Trophoblast cell (in vitro differentiated cells and primary cell): Measurements from ENCODE around the gene SDCBP2.

Experiments
- DNase-seq, 2 donors: peaks; one replicate each; pipeline ENCODE4 v3.0.0-alpha.2; 2016
- H2AFZ ChIP-seq: 2 replicates; pipeline ENCODE4 v1.6.1; 2013; ENCODE audit warnings: low read length, moderate library complexity, mild to moderate bottlenecking; ENCODE audit not compliant: insufficient read depth, poor library complexity
- H2AK5ac ChIP-seq: 2 replicates; pipeline ENCODE4 v1.6.1; 2013; ENCODE audit warnings: mild to moderate bottlenecking, low read length
- H2BK120ac ChIP-seq: 2 replicates; pipeline ENCODE4 v1.6.1; 2013; ENCODE audit warnings: low read length, mild to moderate bottlenecking, moderate library complexity; ENCODE audit not compliant: insufficient read depth, poor library complexity
- H2BK12ac ChIP-seq: 2 replicates; pipeline ENCODE4 v1.6.1; 2013; ENCODE audit warnings: mild to moderate bottlenecking, low read length, moderate library complexity
- H2BK5ac ChIP-seq: 2 replicates; pipeline ENCODE4 v1.6.1; 2013; ENCODE audit warnings: low read length, low read depth, moderate library complexity, mild to moderate bottlenecking; ENCODE audit not compliant: poor library complexity
- H3K14ac ChIP-seq: 2 replicates; pipeline ENCODE4 v1.6.1; 2013; ENCODE audit warnings: mild to moderate bottlenecking, low read length
- H3K18ac ChIP-seq: 2 replicates; pipeline ENCODE4 v1.6.1; 2013; ENCODE audit warnings: mild to moderate bottlenecking, low read length
- H3K23ac ChIP-seq: 2 replicates; pipeline ENCODE4 v1.6.1; 2013; ENCODE audit warnings: low read length
- H3K27ac ChIP-seq: 2 replicates; pipeline ENCODE4 v1.5.1; 2013; ENCODE audit warnings: low read depth, mild to moderate bottlenecking, inconsistent platforms, low read length, moderate library complexity
- H3K27me3 ChIP-seq: 2 replicates; pipeline ENCODE4 v1.6.1; 2013; ENCODE audit warnings: inconsistent platforms, mild to moderate bottlenecking, low read length, moderate library complexity; ENCODE audit not compliant: insufficient read depth
- H3K36me3 ChIP-seq, 2 experiments: 1 replicate in 1 of 2; 2 replicates in 1 of 2; pipeline ENCODE4 v1.6.1; 2013; ENCODE audit warnings: low read length in 2 of 2, mild to moderate bottlenecking in 2 of 2, moderate library complexity in 1 of 2; ENCODE audit not compliant: insufficient read depth in 2 of 2, control insufficient read depth in 1 of 2
- H3K4ac ChIP-seq: 2 replicates; pipeline ENCODE4 v1.6.1; 2013; ENCODE audit warnings: low read depth, mild to moderate bottlenecking, low read length, moderate library complexity
- H3K4me1 ChIP-seq, 2 experiments: 1 replicate in 1 of 2; 2 replicates in 1 of 2; pipeline ENCODE4 v1.6.1; 2013; ENCODE audit warnings: low read length in 2 of 2, mild to moderate bottlenecking in 2 of 2, moderate library complexity in 1 of 2; ENCODE audit not compliant: insufficient read depth in 2 of 2, control insufficient read depth in 1 of 2
- H3K4me2 ChIP-seq: 2 replicates; pipeline ENCODE4 v1.6.1; 2013; ENCODE audit warnings: inconsistent platforms, mild to moderate bottlenecking, low read length, moderate library complexity
- H3K4me3 ChIP-seq: 2 replicates; pipeline ENCODE4 v1.5.1; 2013; ENCODE audit warnings: mild to moderate bottlenecking, low read depth, low read length, inconsistent platforms
- H3K79me1 ChIP-seq: one replicate; pipeline ENCODE4 v1.6.1; 2013; ENCODE audit warnings: low read length
- H3K79me2 ChIP-seq: 2 replicates; pipeline ENCODE4 v1.6.1; 2013; ENCODE audit warnings: low read length, mild to moderate bottlenecking; ENCODE audit not compliant: control insufficient read depth, insufficient read depth, poor library complexity
- H3K9ac ChIP-seq: 2 replicates; pipeline ENCODE4 v1.6.1; 2013; ENCODE audit warnings: mild to moderate bottlenecking, low read length
- H3K9me3 ChIP-seq: 2 replicates; pipeline ENCODE4 v1.6.1; 2013; ENCODE audit warnings: low read depth, mild to moderate bottlenecking, control low read depth, inconsistent platforms, low read length; ENCODE audit not compliant: insufficient read depth
- H4K12ac ChIP-seq: 2 replicates; pipeline ENCODE4 v1.6.1; 2013; ENCODE audit warnings: low read depth, mild to moderate bottlenecking, low read length, moderate library complexity
- H4K8ac ChIP-seq: 2 replicates; pipeline ENCODE4 v1.6.1; 2013; ENCODE audit warnings: low read depth, mild to moderate bottlenecking, low read length, moderate library complexity
- H4K91ac ChIP-seq: one replicate; pipeline ENCODE4 v1.6.1; 2013; ENCODE audit warnings: low read depth, mild to moderate bottlenecking, low read length, moderate library complexity
- WGBS: extraction: QIAGEN DNeasy Blood & Tissue Kit; methylation state at CpG from one replicate; pipeline ENCODE4 v1.1.7; 2013; ENCODE audit warnings: missing lambda C conversion rate; ENCODE audit not compliant: insufficient read length, insufficient coverage; ENCODE audit errors: extremely low coverage; 5-methylcytosine and 5-hydroxymethylcytosine counted together

SDCBP2 gene

GRCh38 chr20:1327241-1327653 is 1.7 kb downstream of the SDCBP2 start:
- Histone ChIP-seq H4K8ac (no peak overlapping the region), H2AK5ac (no peak overlapping the region), H2BK12ac (no peak overlapping the region), H4K91ac (no peak overlapping the region), H3K27me3 (no peaks in the 10 kb centered on the region), H3K4me2 (no peak overlapping the region), H3K27ac (no peak overlapping the region), H3K79me1 (peaks cover 10% of the 10 kb centered on the region), H3K79me2 (peaks cover 7% of the 10 kb centered on the region), H2BK120ac (no peak overlapping the region), H4K12ac (no peak overlapping the region), H2AFZ (no peak overlapping the region), H3K23ac (no peak overlapping the region), H3K9ac (no peak overlapping the region), H3K14ac (no peak overlapping the region), H3K18ac (no peak overlapping the region), H3K4me1 (peaks cover 13 to 15% of the 10 kb centered on the region in 2 experiments), H3K9me3 (no peaks in the 10 kb centered on the region), H3K4ac (no peak overlapping the region), H3K4me3 (no peak overlapping the region), H3K36me3 (peaks cover 0 to 3% of the 10 kb centered on the region in 2 experiments), H2BK5ac (no peak overlapping the region)
- no peak for DNase-seq
- no CpG with 5 or more reads among the region's 8 CpGs for WGBS

GRCh38 chr20:1326031-1326930 is 2.7 kb downstream of the SDCBP2 start:
- peak overlapping the region; percentile 55 for H3K14ac ChIP-seq
- no CpG with 5 or more reads among the region's 10 CpGs for WGBS
- H3K79me1 ChIP-seq, result peaks cover 10% of the 10 kb centered on the region
- H4K12ac ChIP-seq, result peak overlapping the region; percentile 28
- H3K79me2 ChIP-seq, result peaks cover 7% of the 10 kb centered on the region
- H2AFZ ChIP-seq, result peak overlapping the region; percentile 23
- H3K4me3 ChIP-seq, result peak overlapping the region; percentile 79
- no peaks in the 10 kb centered on the region for H3K9me3 ChIP-seq
- peak overlapping the region; percentile 95 for H4K8ac ChIP-seq
- no peak for DNase-seq
- peak overlapping the region; percentile 88 for H3K18ac ChIP-seq
- H3K27ac ChIP-seq, result peak overlapping the region; percentile 87
- H3K36me3 ChIP-seq, result peaks cover 0 to 3% of the 10 kb centered on the region in 2 experiments
- H2AK5ac ChIP-seq, result peak overlapping the region; percentile 60
- no peak overlapping the region for H3K23ac ChIP-seq
- peak overlapping the region; percentile 25 for H3K9ac ChIP-seq
- H2BK12ac ChIP-seq, result peak overlapping the region; percentile 56
- H2BK5ac ChIP-seq, result peak overlapping the region; percentile 29
- peak overlapping the region; percentile 84 for H3K4ac ChIP-seq
- peak overlapping the region; percentile 82 for H2BK120ac ChIP-seq
- peak overlapping the region; percentile 78 for H3K4me2 ChIP-seq
- H3K4me1 ChIP-seq, result peaks cover 13 to 15% of the 10 kb centered on the region in 2 experiments
- H4K91ac ChIP-seq, result peak overlapping the region; percentile 72
- no peaks in the 10 kb centered on the region for H3K27me3 ChIP-seq

DNA sequence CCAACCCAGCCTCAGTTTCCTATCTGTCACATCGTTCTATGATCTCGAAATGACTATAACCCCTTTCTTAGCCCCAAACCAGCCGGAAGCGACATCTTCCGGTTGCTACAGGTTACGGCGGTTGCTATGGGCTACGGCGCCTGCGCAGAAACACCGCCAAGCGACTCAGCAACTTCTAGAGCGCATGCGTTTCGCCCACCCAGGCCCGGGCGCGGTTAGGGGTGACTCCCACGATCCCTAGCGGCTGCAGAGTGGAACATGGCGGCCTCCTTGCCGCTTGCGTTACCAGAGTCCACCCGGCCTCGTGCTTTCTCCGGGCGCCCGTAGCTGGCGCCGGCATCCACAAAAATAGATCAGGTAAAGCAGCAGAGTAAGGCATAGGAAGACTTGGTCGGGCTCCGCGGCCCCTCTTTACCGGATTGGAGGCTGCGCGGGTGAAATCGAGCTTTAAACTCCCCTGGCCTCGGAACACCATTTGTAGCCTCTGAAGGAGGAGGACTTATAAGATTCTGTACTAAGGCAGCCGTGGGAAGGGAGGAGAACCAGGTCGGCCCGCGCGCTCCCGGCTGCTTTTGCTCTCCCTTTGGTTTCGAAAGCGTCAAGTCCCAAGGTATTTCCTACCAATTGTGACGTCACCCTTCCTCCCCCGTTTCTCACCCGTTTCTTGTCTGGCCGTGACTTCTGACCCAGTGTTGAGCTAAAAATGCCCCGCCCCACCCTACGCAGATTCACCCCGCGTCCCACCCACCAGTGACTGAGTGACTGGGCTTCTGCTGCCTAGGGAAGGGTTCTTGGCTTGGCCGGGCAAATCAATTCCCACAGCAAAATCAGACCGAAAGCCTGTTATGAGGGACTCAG is 3.5 kb downstream of the SDCBP2 start:
- Histone ChIP-seq H3K4me1 (peaks cover 13 to 15% of the 10 kb centered on the region in 2 experiments), H3K9me3 (no peaks in the 10 kb centered on the region), H3K14ac (peak overlapping the region; percentile 89), H3K4me3 (peak overlapping the region; percentile 79), H2BK12ac (peak overlapping the region; percentile 56), H3K9ac (peak overlapping the region; percentile 96), H4K12ac (peak overlapping the region; percentile 79), H2BK5ac (peak overlapping the region; percentile 93), H3K4me2 (peak overlapping the region; percentile 78), H3K36me3 (no peaks in the 10 kb centered on the region), H2AFZ (peak overlapping the region; percentile 80), H4K91ac (peak overlapping the region; percentile 96), H3K27ac (peak overlapping the region; percentile 87), H3K79me2 (peaks cover 7% of the 10 kb centered on the region), H3K27me3 (no peaks in the 10 kb centered on the region), H3K4ac (peak overlapping the region; percentile 84), H2BK120ac (peak overlapping the region; percentile 89), H3K23ac (no peak overlapping the region), H3K18ac (peak overlapping the region; percentile 88), H3K79me1 (peaks cover 10% of the 10 kb centered on the region), H2AK5ac (peak overlapping the region; percentile 60), H4K8ac (peak overlapping the region; percentile 95)
- no CpG with 5 or more reads among the region's 56 CpGs for WGBS
- DNase-seq, result peak; percentile 95 to 98

- H3K9me3 ChIP-seq, result no peaks in the 10 kb centered on the region
Measured at GRCh38 chr20:1324598-1325172, 4.3 kb downstream of the SDCBP2 start.

More at GRCh38 chr20:1324598-1325172, 4.3 kb downstream of the SDCBP2 start:
- H2AFZ ChIP-seq, result no peak overlapping the region
- no peak overlapping the region for H3K4ac ChIP-seq
- WGBS, result no CpG with 5 or more reads among the region's 15 CpGs
- no peak overlapping the region for H2BK12ac ChIP-seq
- DNase-seq, result peak; percentile 17 to 36
- H3K79me2 ChIP-seq, result peaks cover 7% of the 10 kb centered on the region
- peak overlapping the region; percentile 75 for H4K8ac ChIP-seq
- H3K18ac ChIP-seq, result peak overlapping the region; percentile 26
- H3K27ac ChIP-seq, result no peak overlapping the region
- peak overlapping the region; percentile 62 for H3K4me3 ChIP-seq
- H3K36me3 ChIP-seq, result no peaks in the 10 kb centered on the region
- H3K14ac ChIP-seq, result no peak overlapping the region
- H3K23ac ChIP-seq, result no peak overlapping the region
- H3K79me1 ChIP-seq, result peaks cover 10% of the 10 kb centered on the region
- H3K4me1 ChIP-seq, result peaks cover 13% of the 10 kb centered on the region in 2 experiments
- no peak overlapping the region for H4K12ac ChIP-seq
- peak overlapping the region; percentile 67 for H3K4me2 ChIP-seq
- H3K27me3 ChIP-seq, result no peaks in the 10 kb centered on the region
- no peak overlapping the region for H2AK5ac ChIP-seq
- no peak overlapping the region for H2BK120ac ChIP-seq
- no peak overlapping the region for H3K9ac ChIP-seq
- H2BK5ac ChIP-seq, result no peak overlapping the region
- peak overlapping the region; percentile 20 for H4K91ac ChIP-seq
